Sigmoid colon (tissue), 4 donors: ENCODE results near the gene GDPD2.

ENCODE experiments used
- CTCF ChIP-seq, 4 experiments: fragments of 450-650 bp in 3 of 4; fragments of 200-600 bp in 1 of 4; IDR thresholded peaks; one replicate each; pipeline ENCODE4 v1.5.1; 2016 to 2019; ENCODE audit warnings: antibody characterized with exemption in 4 of 4, mild to moderate bottlenecking in 3 of 4, moderate library complexity in 2 of 4
- EP300 ChIP-seq, 4 donors: sonication (generic); formaldehyde crosslinking; IDR thresholded peaks; one replicate each; pipeline ENCODE4 v1.6.1; 2017; ENCODE audit warnings: antibody characterized with exemption in 4 of 4
- POLR2A ChIP-seq, 2 donors: fragments of 450-650 bp; IDR thresholded peaks; one replicate each; pipeline ENCODE4 v1.6.1; 2016; ENCODE audit warnings: antibody characterized with exemption in 2 of 2, mild to moderate bottlenecking in 2 of 2, moderate library complexity in 2 of 2

- TF ChIP-seq CTCF (IDR thresholded peaks at IDR 0.05) = no peak
- TF ChIP-seq EP300 (IDR thresholded peaks at IDR 0.05) = no peak
- TF ChIP-seq POLR2A (IDR thresholded peaks at IDR 0.05) = no peak
Measured at GRCh38 chrX:70398899-70399298, 24.2 kb upstream of the GDPD2 start.
